ENCODE measurements around the gene CORO2B. TPM values are rescaled to one million over a fixed set of nuclear protein-coding genes. Genes with fewer than 3 reads are reported as not detected.

CORO2B gene
- total and polyA plus RNA-seq, 9 donors = 7.5 to 61.0 (median 18.0) TPM

DNA sequence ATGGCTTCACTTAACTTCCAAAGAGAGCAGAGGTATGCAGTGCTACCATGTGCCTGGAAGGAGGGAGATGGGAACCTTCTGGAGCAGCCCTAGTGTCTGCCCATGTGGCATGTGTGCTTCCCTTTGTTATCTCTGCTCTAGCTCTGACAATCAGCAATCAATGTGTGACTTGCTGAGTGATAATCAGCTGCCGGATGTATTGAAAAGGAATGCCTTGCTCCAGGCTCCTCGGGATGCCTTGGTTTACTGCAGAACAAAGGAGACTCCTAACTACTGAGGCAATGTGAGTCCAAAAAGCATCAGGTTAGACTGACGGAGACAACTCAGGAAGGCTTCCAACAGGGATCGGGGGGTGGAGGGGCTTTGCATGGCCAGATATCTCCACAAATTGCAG lies 36.0 kb upstream of the CORO2B start:
- peaks cover 11% of the 10 kb centered on the region for H3K4me1 ChIP-seq (ENCODE audit: insufficient read depth)
- intact Hi-C loops (cut with DNase I) = no loop called here
- DNase-seq = no peak
- no peaks in the 10 kb centered on the region for H3K36me3 ChIP-seq
- H3K27ac ChIP-seq = no peak overlapping the region
- H3K27me3 ChIP-seq = no peaks in the 10 kb centered on the region
- H3K9me3 ChIP-seq = no peaks in the 10 kb centered on the region
- TF ChIP-seq POLR2A (IDR thresholded peaks at IDR 0.05) (no peak), EP300 (IDR thresholded peaks at IDR 0.05) (no peak)
- TF ChIP-seq, protein P1, sequence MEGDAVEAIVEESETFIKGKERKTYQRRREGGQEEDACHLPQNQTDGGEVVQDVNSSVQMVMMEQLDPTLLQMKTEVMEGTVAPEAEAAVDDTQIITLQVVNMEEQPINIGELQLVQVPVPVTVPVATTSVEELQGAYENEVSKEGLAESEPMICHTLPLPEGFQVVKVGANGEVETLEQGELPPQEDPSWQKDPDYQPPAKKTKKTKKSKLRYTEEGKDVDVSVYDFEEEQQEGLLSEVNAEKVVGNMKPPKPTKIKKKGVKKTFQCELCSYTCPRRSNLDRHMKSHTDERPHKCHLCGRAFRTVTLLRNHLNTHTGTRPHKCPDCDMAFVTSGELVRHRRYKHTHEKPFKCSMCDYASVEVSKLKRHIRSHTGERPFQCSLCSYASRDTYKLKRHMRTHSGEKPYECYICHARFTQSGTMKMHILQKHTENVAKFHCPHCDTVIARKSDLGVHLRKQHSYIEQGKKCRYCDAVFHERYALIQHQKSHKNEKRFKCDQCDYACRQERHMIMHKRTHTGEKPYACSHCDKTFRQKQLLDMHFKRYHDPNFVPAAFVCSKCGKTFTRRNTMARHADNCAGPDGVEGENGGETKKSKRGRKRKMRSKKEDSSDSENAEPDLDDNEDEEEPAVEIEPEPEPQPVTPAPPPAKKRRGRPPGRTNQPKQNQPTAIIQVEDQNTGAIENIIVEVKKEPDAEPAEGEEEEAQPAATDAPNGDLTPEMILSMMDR (IDR thresholded peaks at IDR 0.05) = no peak
- WGBS, 3 donors = 29 to 38% (median 35%) methylated on average over 4 of the region's 4 CpGs
- no peak overlapping the region for H3K4me3 ChIP-seq

DNA sequence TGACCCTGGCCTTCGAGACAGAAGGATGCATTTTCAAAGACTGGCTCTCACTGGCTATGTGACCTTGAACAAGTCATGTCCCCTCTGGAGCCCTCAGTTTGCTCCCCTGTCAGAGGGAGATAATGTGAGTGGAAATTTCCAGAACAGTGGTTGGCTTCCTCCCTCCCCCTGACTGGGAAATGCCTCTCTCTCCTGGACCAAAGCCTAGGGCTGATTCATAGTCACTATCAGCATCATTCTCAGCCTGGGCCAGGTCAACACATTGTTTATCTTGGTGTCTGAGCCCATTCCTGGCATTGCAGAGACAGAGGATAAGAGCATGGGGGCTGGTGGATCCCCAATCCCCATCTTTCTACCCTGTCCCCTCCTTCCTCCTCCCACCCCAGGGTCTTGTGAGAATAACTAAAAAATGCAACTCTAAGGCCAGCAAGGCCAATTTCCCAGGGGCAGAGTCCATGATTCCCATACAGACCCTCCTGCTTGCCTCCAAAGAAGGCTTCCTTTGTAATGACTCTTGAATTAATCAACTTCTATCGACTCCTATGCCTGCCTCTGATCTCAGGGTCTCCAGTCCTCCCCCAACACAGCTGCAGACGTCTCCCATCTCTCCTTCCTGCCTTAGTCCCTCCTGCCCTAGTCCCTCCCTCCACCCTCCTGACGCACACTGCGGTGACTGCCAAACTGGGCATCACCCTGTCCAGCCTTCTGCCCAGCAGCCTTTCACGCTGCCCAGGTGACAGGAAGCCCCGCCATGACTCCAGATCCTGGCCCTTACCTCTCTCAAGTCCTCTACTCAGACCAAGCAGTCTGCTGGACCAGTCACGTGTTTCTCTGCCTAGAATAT lies 35.4 kb upstream of the CORO2B start:
- no peaks in the 10 kb centered on the region for H3K27me3 ChIP-seq
- no peaks in the 10 kb centered on the region for H3K36me3 ChIP-seq
- TF ChIP-seq, protein P1 (IDR thresholded peaks at IDR 0.05) = no peak
- TF ChIP-seq EP300 (IDR thresholded peaks at IDR 0.05) = peak; percentile 9
- peak overlapping the region in 1 of 2 donors; percentile 48 for H3K27ac ChIP-seq
- 49 to 53% (median 51%) methylated on average over 8 of the region's 8 CpGs for WGBS, 3 donors
- H3K4me3 ChIP-seq = no peak overlapping the region
- no peaks in the 10 kb centered on the region for H3K9me3 ChIP-seq
- intact Hi-C loops (cut with DNase I) = no loop called here
- H3K4me1 ChIP-seq (ENCODE audit: insufficient read depth) = peaks cover 11% of the 10 kb centered on the region
- peak in 4 of 5 donors; percentile 54 to 80 (median 62) for DNase-seq

DNA sequence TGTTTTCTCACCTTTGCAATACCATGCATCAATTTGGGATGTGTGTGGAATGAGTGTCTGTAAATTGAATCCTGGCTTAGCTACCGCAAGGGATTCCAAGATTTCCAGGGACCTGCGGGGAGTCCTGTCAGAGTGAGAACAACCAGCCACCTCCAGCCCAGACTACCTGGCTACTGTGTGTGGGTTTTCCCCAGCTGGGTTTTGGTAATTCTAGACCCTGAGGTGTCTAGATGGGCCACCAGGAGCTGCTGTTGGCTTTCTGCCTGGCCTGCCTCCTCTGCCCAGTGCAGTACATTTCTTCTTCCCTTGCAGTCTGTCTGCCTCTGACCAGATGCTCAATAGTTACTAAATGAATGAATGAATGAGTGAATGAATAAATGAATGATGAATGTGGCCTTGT lies 32.5 kb upstream of the CORO2B start:
- WGBS, 3 donors = 82 to 98% (median 97%) methylated on average over 2 of the region's 2 CpGs
- H3K4me3 ChIP-seq = no peak overlapping the region
- no peaks in the 10 kb centered on the region for H3K9me3 ChIP-seq
- H3K4me1 ChIP-seq (ENCODE audit: insufficient read depth) = peaks cover 11% of the 10 kb centered on the region
- H3K27me3 ChIP-seq = no peaks in the 10 kb centered on the region
- intact Hi-C loops (cut with DNase I) = no loop called here
- no peaks in the 10 kb centered on the region for H3K36me3 ChIP-seq
- no peak for DNase-seq
- H3K27ac ChIP-seq = no peak overlapping the region
- TF ChIP-seq POLR2A (IDR thresholded peaks at IDR 0.05) (no peak), EP300 (IDR thresholded peaks at IDR 0.05) (no peak)
- TF ChIP-seq, protein P1 (IDR thresholded peaks at IDR 0.05) = no peak

DNA sequence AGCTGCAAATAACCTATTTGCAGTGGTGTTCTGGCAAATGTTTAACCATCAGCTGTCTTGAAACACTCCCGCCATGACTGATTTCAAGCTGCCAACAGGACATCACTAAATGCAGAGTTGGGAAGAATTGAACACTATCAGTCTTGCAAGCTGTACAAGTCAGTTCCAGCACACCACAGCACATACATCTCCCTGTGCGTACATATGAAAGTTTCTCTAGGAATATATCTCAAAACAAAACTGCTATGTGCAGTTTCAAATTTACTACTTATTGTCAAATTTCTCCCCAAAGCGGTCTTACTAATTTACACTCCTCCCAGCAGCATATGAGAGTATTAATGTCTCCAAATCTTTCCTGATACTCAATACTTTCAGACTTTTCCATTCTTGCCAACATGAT lies 30.4 kb upstream of the CORO2B start:
- intact Hi-C loops (cut with DNase I) = no loop called here
- TF ChIP-seq POLR2A (IDR thresholded peaks at IDR 0.05) (no peak), EP300 (IDR thresholded peaks at IDR 0.05) (no peak)
- TF ChIP-seq, protein P1 (IDR thresholded peaks at IDR 0.05) = no peak
- 93 to 96% (median 95%) methylated on average over 3 of the region's 3 CpGs for WGBS, 3 donors
- Histone ChIP-seq H3K27ac (no peak overlapping the region), H3K36me3 (no peaks in the 10 kb centered on the region), H3K9me3 (no peaks in the 10 kb centered on the region), H3K4me3 (no peak overlapping the region), H3K27me3 (no peaks in the 10 kb centered on the region), H3K4me1 (ENCODE audit: insufficient read depth) (peaks cover 7% of the 10 kb centered on the region)
- DNase-seq = no peak

Data from ovary (tissue), 9 donors.